Measurements from ENCODE around the gene CLDN5. TPM values are rescaled to one million over a fixed set of nuclear protein-coding genes. Genes with fewer than 3 reads are reported as not detected.

Gene CLDN5
- total RNA-seq, 2 experiments from 2014 or later = not detected

- ChIA-PET POLR2A (interaction anchor here (1.0 kb wide), 1 partner anchor 309 kb away, joined by 3 read pairs; no protein-coding TSS in a partner anchor), CTCF (ENCODE audit: unreplicated experiment) (no interaction called here)
- Histone ChIP-seq H3K27ac (ENCODE audit: low read depth, low read length, poor library complexity, severe bottlenecking) (no peak overlapping the region), H3K36me3 (ENCODE audit: insufficient read depth, low read length) (peaks cover 75% of the 10 kb centered on the region), H4K20me1 (ENCODE audit: insufficient read depth, low read length) (peaks cover 13% of the 10 kb centered on the region), H3K4me3 (ENCODE audit: low read depth, low read length, poor library complexity, severe bottlenecking) (no peak overlapping the region), H3K9me2 (ENCODE audit: insufficient read depth, low read length) (no peaks in the 10 kb centered on the region), H2AFZ (ENCODE audit: low read length) (no peak overlapping the region), H3K4me1 (ENCODE audit: insufficient read depth, low read length, poor library complexity, severe bottlenecking) (peaks cover 5% of the 10 kb centered on the region), H3K79me2 (ENCODE audit: insufficient read depth, low read depth, low read length) (peaks cover 27% of the 10 kb centered on the region), H3K9me3 (ENCODE audit: low read length) (no peaks in the 10 kb centered on the region), H3K4me2 (ENCODE audit: low read length) (no peak overlapping the region)
- TF ChIP-seq EZH2phosphoT487 (IDR thresholded peaks at IDR 0.05; ENCODE audit: borderline replicate concordance, low read depth, low read length) = no peak
- TF ChIP-seq CTCF (conservative IDR thresholded peaks at IDR 0.05; ENCODE audit: low read length) = no peak
- DNase-seq (ENCODE audit: low spot score) = no peak
- intact Hi-C loops (cut with micrococcal nuclease; ENCODE audit: unreplicated experiment) = loop anchor here (5.0 kb wide), 1 partner anchor 36 kb away; the partner anchor contains the start of gene C22orf39
- BruUV-seq (replicated peaks) = no TSS peak
Measured at GRCh38 chr22:19483481-19484244, 40.5 kb downstream of the CLDN5 start.

GRCh38 chr22:19482297-19482696, 41.9 kb downstream of the CLDN5 start:
- DNase-seq (ENCODE audit: low spot score) = no peak
- intact Hi-C loops (cut with micrococcal nuclease; ENCODE audit: unreplicated experiment) = loop anchor here (5.0 kb wide), 1 partner anchor 35 kb away; the partner anchor contains the start of gene C22orf39
- H3K79me2 ChIP-seq (ENCODE audit: insufficient read depth, low read depth, low read length) = peaks cover 40% of the 10 kb centered on the region

More at GRCh38 chr22:19482297-19482696, 41.9 kb downstream of the CLDN5 start:
- H3K9me2 ChIP-seq (ENCODE audit: insufficient read depth, low read length) = no peaks in the 10 kb centered on the region
- no peak for TF ChIP-seq EZH2phosphoT487 (IDR thresholded peaks at IDR 0.05; ENCODE audit: borderline replicate concordance, low read depth, low read length)
- TF ChIP-seq CTCF (conservative IDR thresholded peaks at IDR 0.05; ENCODE audit: low read length) = no peak
- H3K36me3 ChIP-seq (ENCODE audit: insufficient read depth, low read length) = peaks cover 61% of the 10 kb centered on the region
- H3K9me3 ChIP-seq (ENCODE audit: low read length) = no peaks in the 10 kb centered on the region
- no peak overlapping the region for H3K27ac ChIP-seq (ENCODE audit: low read depth, low read length, poor library complexity, severe bottlenecking)
- H3K4me2 ChIP-seq (ENCODE audit: low read length) = no peak overlapping the region
- H2AFZ ChIP-seq (ENCODE audit: low read length) = no peak overlapping the region
- H3K4me3 ChIP-seq (ENCODE audit: low read depth, low read length, poor library complexity, severe bottlenecking) = no peak overlapping the region
- peaks cover 19% of the 10 kb centered on the region for H4K20me1 ChIP-seq (ENCODE audit: insufficient read depth, low read length)
- ChIA-PET CTCF (ENCODE audit: unreplicated experiment) (no interaction called here), POLR2A (interaction anchor here (0.6 to 0.7 kb wide), 2 partner anchors 101 to 168 kb away, joined by 3 to 4 read pairs; no protein-coding TSS in a partner anchor)
- no TSS peak for BruUV-seq (replicated peaks)
- peaks cover 10% of the 10 kb centered on the region for H3K4me1 ChIP-seq (ENCODE audit: insufficient read depth, low read length, poor library complexity, severe bottlenecking)

All from OCI-LY7 (cell line).